Measurements from ENCODE around the gene FBXW11. TPM values are rescaled to one million over a fixed set of nuclear protein-coding genes. Genes with fewer than 3 reads are reported as not detected.

FBXW11 gene
- polyA plus RNA-seq, 2 of the 4 experiments (the other 2 are of a cell fraction) = 39.3 to 80.2 TPM

GRCh38 chr5:171951218-171951617 lies 55.2 kb downstream of the FBXW11 start:
- WGBS (ENCODE audit: missing lambda C conversion rate) = 67% methylated on average over 4 of the region's 4 CpGs
- Histone ChIP-seq H3K9me3 (no peaks in the 10 kb centered on the region), H3K4me1 (peaks cover 52% of the 10 kb centered on the region), H3K4me3 (no peak overlapping the region), H3K4me2 (no peak overlapping the region), H3K27ac (no peak overlapping the region)
- CTCF ChIA-PET = interaction anchor here (1.2 kb wide), 2 partner anchors 39 to 439 kb away, joined by 3 to 5 read pairs; no protein-coding TSS in a partner anchor
- DNase-seq (ENCODE audit: low read depth in 1 of 2, low spot score in 1 of 2) (no peak), FAIRE-seq (no peak), ATAC-seq (no peak)
- POLR2A ChIA-PET = no interaction called here
- no peak for TF ChIP-seq GATA3 (IDR thresholded peaks at IDR 0.05; ENCODE audit: borderline replicate concordance)
- no peak for TF ChIP-seq RCOR1 (IDR thresholded peaks at IDR 0.05; ENCODE audit: low read depth, low read length)
- no peak for TF ChIP-seq FOSB (CRISPR knock-in tag; IDR thresholded peaks at IDR 0.05)
- TF ChIP-seq E2F6 (IDR thresholded peaks at IDR 0.05; ENCODE audit: borderline replicate concordance, low read depth) = no peak
- no peak for TF ChIP-seq HES2 (IDR thresholded peaks at IDR 0.05)
- no peak for TF ChIP-seq BCL3 (IDR thresholded peaks at IDR 0.05)
- no peak for TF ChIP-seq REST (IDR thresholded peaks at IDR 0.05)
- TF ChIP-seq KDM5A (IDR thresholded peaks at IDR 0.05) = no peak
- no peak for TF ChIP-seq RNF2 (IDR thresholded peaks at IDR 0.05; ENCODE audit: borderline replicate concordance, low read depth)
- no peak for TF ChIP-seq NR3C1 (IDR thresholded peaks at IDR 0.05)

GRCh38 chr5:171946000-171946781 lies 60.2 kb downstream of the FBXW11 start:
- DNase-seq (ENCODE audit: low read depth in 1 of 2, low spot score in 1 of 2) (no peak), ATAC-seq (peak; percentile 66 to 77; a peak in 4 of 6 replicates), FAIRE-seq (no peak)
- TF ChIP-seq MAZ (IDR thresholded peaks at IDR 0.05; ENCODE audit: borderline replicate concordance, low read depth, low read length) (no peak), CHD2 (IDR thresholded peaks at IDR 0.05; ENCODE audit: low read length, partially characterized antibody) (no peak), CBX8 (IDR thresholded peaks at IDR 0.05) (no peak), POLR2AphosphoS2 (conservative IDR thresholded peaks at IDR 0.05; ENCODE audit: low read length) (no peak), MAX (IDR thresholded peaks at IDR 0.05) (no peak), EP300 (IDR thresholded peaks at IDR 0.05) (no peak), ZFP36 (IDR thresholded peaks at IDR 0.05; ENCODE audit: borderline replicate concordance, partially characterized antibody) (no peak)
- ChIA-PET CTCF (no interaction called here), POLR2A (no interaction called here)
- H3K4me2 ChIP-seq = peak overlapping the region; percentile 5; the same call in 2 of the 3 replicates
- peaks cover 39% of the 10 kb centered on the region for H3K4me1 ChIP-seq
- H3K27ac ChIP-seq = no peak overlapping the region
- 93% methylated on average over 3 of the region's 3 CpGs for whole genome bisulfite sequencing (ENCODE audit: missing lambda C conversion rate)
- H3K9me3 ChIP-seq = no peaks in the 10 kb centered on the region
- no peak overlapping the region for H3K4me3 ChIP-seq
